ENCODE measurements around the gene PLXNA4.

The PLXNA4 gene

GRCh38 chr7:132100483-132100882 lies 475.8 kb downstream of the PLXNA4 start:
- H3K4me3 ChIP-seq (ENCODE audit: low read depth, low read length), result no peak overlapping the region
- in situ Hi-C loops (cut with HindIII; ENCODE audit: low pct_ligation_motif_present, low sequenced_read_pairs), result no loop called here
- no peak for TF ChIP-seq CTCF (IDR thresholded peaks at IDR 0.05; ENCODE audit: low read depth, low read length, missing control alignments)
- H3K27ac ChIP-seq, result no peak overlapping the region
- no peak for DNase-seq
- no peaks in the 10 kb centered on the region for H3K36me3 ChIP-seq (replicated peaks)
- no peaks in the 10 kb centered on the region for H3K27me3 ChIP-seq (replicated peaks)

GRCh38 chr7:132099163-132099562 lies 477.1 kb downstream of the PLXNA4 start:
- TF ChIP-seq CTCF (IDR thresholded peaks at IDR 0.05; ENCODE audit: low read depth, low read length, missing control alignments), result no peak
- no peak overlapping the region for H3K27ac ChIP-seq
- H3K4me3 ChIP-seq (ENCODE audit: low read depth, low read length), result no peak overlapping the region
- in situ Hi-C loops (cut with HindIII; ENCODE audit: low pct_ligation_motif_present, low sequenced_read_pairs), result no loop called here
- no peaks in the 10 kb centered on the region for H3K27me3 ChIP-seq (replicated peaks)
- DNase-seq, result no peak
- H3K36me3 ChIP-seq (replicated peaks), result no peaks in the 10 kb centered on the region

GRCh38 chr7:132098327-132098726 lies 477.9 kb downstream of the PLXNA4 start:
- Histone ChIP-seq H3K27ac (no peak overlapping the region), H3K27me3 (replicated peaks) (no peaks in the 10 kb centered on the region), H3K4me3 (ENCODE audit: low read depth, low read length) (no peak overlapping the region), H3K36me3 (replicated peaks) (no peaks in the 10 kb centered on the region)
- DNase-seq, result no peak
- no peak for TF ChIP-seq CTCF (IDR thresholded peaks at IDR 0.05; ENCODE audit: low read depth, low read length, missing control alignments)
- in situ Hi-C loops (cut with HindIII; ENCODE audit: low pct_ligation_motif_present, low sequenced_read_pairs), result no loop called here

GRCh38 chr7:132097550-132098134 lies 478.6 kb downstream of the PLXNA4 start:
- Histone ChIP-seq H3K4me3 (ENCODE audit: low read depth, low read length) (no peak overlapping the region), H3K27me3 (replicated peaks) (no peaks in the 10 kb centered on the region), H3K27ac (no peak overlapping the region), H3K36me3 (replicated peaks) (no peaks in the 10 kb centered on the region)
- TF ChIP-seq CTCF (IDR thresholded peaks at IDR 0.05; ENCODE audit: low read depth, low read length, missing control alignments), result no peak
- in situ Hi-C loops (cut with HindIII; ENCODE audit: low pct_ligation_motif_present, low sequenced_read_pairs), result no loop called here
- no peak for DNase-seq

GRCh38 chr7:132095111-132095765 lies 481.0 kb downstream of the PLXNA4 start:
- TF ChIP-seq CTCF (IDR thresholded peaks at IDR 0.05; ENCODE audit: low read depth, low read length, missing control alignments), result no peak
- no peak overlapping the region for H3K4me3 ChIP-seq (ENCODE audit: low read depth, low read length)
- DNase-seq, result no peak
- no peaks in the 10 kb centered on the region for H3K36me3 ChIP-seq (replicated peaks)
- H3K27me3 ChIP-seq (replicated peaks), result no peaks in the 10 kb centered on the region
- H3K27ac ChIP-seq, result no peak overlapping the region
- in situ Hi-C loops (cut with HindIII; ENCODE audit: low pct_ligation_motif_present, low sequenced_read_pairs), result no loop called here

GRCh38 chr7:132092106-132092505 lies 484.2 kb downstream of the PLXNA4 start:
- Histone ChIP-seq H3K36me3 (replicated peaks) (no peaks in the 10 kb centered on the region), H3K4me3 (ENCODE audit: low read depth, low read length) (no peak overlapping the region), H3K27ac (no peak overlapping the region), H3K27me3 (replicated peaks) (no peaks in the 10 kb centered on the region)
- DNase-seq, result no peak
- no peak for TF ChIP-seq CTCF (IDR thresholded peaks at IDR 0.05; ENCODE audit: low read depth, low read length, missing control alignments)
- in situ Hi-C loops (cut with HindIII; ENCODE audit: low pct_ligation_motif_present, low sequenced_read_pairs), result no loop called here

All from brain microvascular endothelial cell (primary cell).